PC-3 (cell line): Measurements from ENCODE around the gene TMCC3. TPM values are rescaled to one million over a fixed set of nuclear protein-coding genes. Genes with fewer than 3 reads are reported as not detected.

Source experiments
- ATAC-seq: fragments of 200-7000 bp; cut with Tn5 transposase; 2 replicates; pipeline ENCODE4 v1.9.1; 2020; ENCODE audit warnings: mild to moderate bottlenecking, moderate library complexity
- BruUV-seq: library from RNA; stranded (reverse); fragments of 400-500 nt; replicated peaks from 2 replicates; lab custom pipeline; 2021; lab: Mats Ljungman, UMichigan
- CTCF ChIA-PET: fragments of 300-600 bp; sonication (Branson Sonifier 250); formaldehyde crosslinking; loops from one replicate; lab custom pipeline; 2022; ENCODE audit warnings: antibody characterized with exemption; lab: Charles Lee
- POLR2A ChIA-PET: fragments of 300-600 bp; sonication (Branson Sonifier 250); formaldehyde crosslinking; loops from one replicate; lab custom pipeline; 2022; ENCODE audit warnings: antibody characterized with exemption; ENCODE audit not compliant: unreplicated experiment; lab: Charles Lee
- DNase-seq: peaks from one replicate; pipeline ENCODE4 v3.0.0-alpha.2; 2015
- H2AFZ ChIP-seq: fragments of 300-600 bp; sonication (generic); 2 replicates; pipeline ENCODE4 v1.6.0; 2016; ENCODE audit warnings: antibody characterized with exemption, low read length
- H3F3A ChIP-seq: fragments of 300-600 bp; sonication (generic); one replicate; pipeline ENCODE4 v1.6.0; 2017; ENCODE audit warnings: antibody characterized with exemption, low read length, control low read depth, mild to moderate bottlenecking; ENCODE audit not compliant: unreplicated experiment
- H3K27ac ChIP-seq: fragments of 300-600 bp; sonication (generic); 2 replicates; pipeline ENCODE4 v1.5.1; 2016; ENCODE audit warnings: mild to moderate bottlenecking, low read length
- H3K27me3 ChIP-seq: fragments of 300-600 bp; sonication (generic); 2 replicates; pipeline ENCODE4 v1.6.1; 2016; ENCODE audit warnings: low read length, mixed read lengths
- H3K36me3 ChIP-seq: fragments of 300-600 bp; sonication (generic); 2 replicates; pipeline ENCODE4 v1.6.1; 2016; ENCODE audit warnings: low read depth, mixed run types, low read length, mixed read lengths
- H3K4me1 ChIP-seq: fragments of 300-600 bp; sonication (generic); 2 replicates; pipeline ENCODE4 v1.5.1; 2016; ENCODE audit warnings: low read length; ENCODE audit not compliant: insufficient read depth
- H3K4me2 ChIP-seq: fragments of 300-600 bp; sonication (generic); 2 replicates; pipeline ENCODE4 v1.6.0; 2016; ENCODE audit warnings: low read length
- H3K4me3 ChIP-seq: fragments of 300-600 bp; sonication (generic); 2 replicates; pipeline ENCODE4 v1.5.1; 2016; ENCODE audit warnings: mild to moderate bottlenecking, low read length, mixed read lengths
- H3K79me2 ChIP-seq: fragments of 300-600 bp; sonication (generic); 2 replicates; pipeline ENCODE4 v1.6.1; 2017; ENCODE audit warnings: low read length, mixed read lengths
- H3K9ac ChIP-seq: fragments of 300-600 bp; sonication (generic); 2 replicates; pipeline ENCODE4 v1.6.0; 2016; ENCODE audit warnings: mild to moderate bottlenecking, low read length
- H3K9me2 ChIP-seq: fragments of 300-600 bp; sonication (generic); replicated peaks from 2 replicates; pipeline ENCODE4 v1.6.1; 2016; ENCODE audit warnings: mixed run types, low read length, mixed read lengths
- H3K9me3 ChIP-seq: fragments of 300-600 bp; sonication (generic); 2 replicates; pipeline ENCODE4 v1.6.1; 2016; ENCODE audit warnings: low read length, mixed read lengths
- H4K20me1 ChIP-seq: fragments of 300-600 bp; sonication (generic); 2 replicates; pipeline ENCODE4 v1.6.1; 2016; ENCODE audit warnings: low read length, mixed read lengths
- EZH2 ChIP-seq: fragments of 300-600 bp; sonication (generic); IDR thresholded peaks from one replicate; pipeline ENCODE4 v1.6.1; 2017; ENCODE audit warnings: antibody characterized with exemption, mild to moderate bottlenecking, low read length; ENCODE audit not compliant: unreplicated experiment
- EZH2phosphoT487 ChIP-seq: fragments of 300-600 bp; sonication (generic); IDR thresholded peaks from 2 replicates; pipeline ENCODE4 v1.6.1; 2018; ENCODE audit warnings: mild to moderate bottlenecking, antibody characterized with exemption, low read length, borderline replicate concordance
- intact Hi-C: fragments of 100-400 bp; cut with micrococcal nuclease; formaldehyde crosslinking; loops from 2 replicates; pipeline ENCODE4 v1.9.0; 2023
- total RNA-seq: library from RNA; depleted of rRNA; stranded (reverse); fragments of >200 nt; gene quantifications from 2 replicates; pipeline ENCODE4 v1.2.3, GENCODE V29; 2014
- TF ChIP-seq, protein P1 (sequence below): fragments of 300-600 bp; sonication (generic); conservative IDR thresholded peaks from 2 replicates; pipeline ENCODE4 v1.5.1; 2017; ENCODE audit warnings: antibody characterized with exemption, low read depth, mild to moderate bottlenecking, low read length

Gene TMCC3
- total RNA-seq, 1 experiment from 2014 or later = 6.5 TPM

DNA sequence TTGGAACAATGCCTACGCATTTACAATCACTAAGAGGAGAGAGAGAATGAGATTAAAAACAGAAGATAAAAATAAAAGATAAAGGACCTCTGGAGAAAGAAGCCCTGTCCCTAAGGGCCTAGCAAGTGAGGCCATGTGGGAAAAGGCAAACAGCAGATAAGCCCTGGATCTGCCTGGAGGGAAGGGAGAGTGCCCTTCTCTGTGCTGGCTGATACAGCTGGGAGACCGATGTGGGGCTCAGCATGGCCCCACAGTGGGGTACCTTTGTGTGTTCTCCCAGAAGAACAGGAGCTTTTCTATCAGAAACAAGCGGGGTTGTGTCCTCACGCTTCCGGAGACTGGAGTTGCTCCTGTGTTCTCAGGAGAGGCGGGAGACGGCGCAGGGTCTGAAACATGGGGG, 59.9 kb downstream of the TMCC3 start:
- no TSS peak for BruUV-seq
- ChIA-PET POLR2A (no interaction called here), CTCF (no interaction called here)
- H4K20me1 ChIP-seq = no peaks in the 10 kb centered on the region
- peaks cover 64% of the 10 kb centered on the region for H3K4me1 ChIP-seq
- no peak overlapping the region for H3K27ac ChIP-seq
- intact Hi-C loops = loop anchor here (10.0 kb wide), 1 partner anchor 136 kb away; the partner anchor contains the start of gene CEP83
- no peaks in the 10 kb centered on the region for H3K36me3 ChIP-seq
- H2AFZ ChIP-seq = no peak overlapping the region
- H3K9ac ChIP-seq = no peak overlapping the region
- peaks cover 4% of the 10 kb centered on the region for H3F3A ChIP-seq
- H3K9me3 ChIP-seq = no peaks in the 10 kb centered on the region
- no peaks in the 10 kb centered on the region for H3K9me2 ChIP-seq
- TF ChIP-seq, protein P1, sequence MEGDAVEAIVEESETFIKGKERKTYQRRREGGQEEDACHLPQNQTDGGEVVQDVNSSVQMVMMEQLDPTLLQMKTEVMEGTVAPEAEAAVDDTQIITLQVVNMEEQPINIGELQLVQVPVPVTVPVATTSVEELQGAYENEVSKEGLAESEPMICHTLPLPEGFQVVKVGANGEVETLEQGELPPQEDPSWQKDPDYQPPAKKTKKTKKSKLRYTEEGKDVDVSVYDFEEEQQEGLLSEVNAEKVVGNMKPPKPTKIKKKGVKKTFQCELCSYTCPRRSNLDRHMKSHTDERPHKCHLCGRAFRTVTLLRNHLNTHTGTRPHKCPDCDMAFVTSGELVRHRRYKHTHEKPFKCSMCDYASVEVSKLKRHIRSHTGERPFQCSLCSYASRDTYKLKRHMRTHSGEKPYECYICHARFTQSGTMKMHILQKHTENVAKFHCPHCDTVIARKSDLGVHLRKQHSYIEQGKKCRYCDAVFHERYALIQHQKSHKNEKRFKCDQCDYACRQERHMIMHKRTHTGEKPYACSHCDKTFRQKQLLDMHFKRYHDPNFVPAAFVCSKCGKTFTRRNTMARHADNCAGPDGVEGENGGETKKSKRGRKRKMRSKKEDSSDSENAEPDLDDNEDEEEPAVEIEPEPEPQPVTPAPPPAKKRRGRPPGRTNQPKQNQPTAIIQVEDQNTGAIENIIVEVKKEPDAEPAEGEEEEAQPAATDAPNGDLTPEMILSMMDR = no peak
- TF ChIP-seq EZH2phosphoT487 (no peak), EZH2 (no peak)
- no peaks in the 10 kb centered on the region for H3K27me3 ChIP-seq
- no peak overlapping the region for H3K4me3 ChIP-seq
- ATAC-seq = no peak
- H3K79me2 ChIP-seq = no peaks in the 10 kb centered on the region
- H3K4me2 ChIP-seq = no peak overlapping the region
- no peak for DNase-seq

DNA sequence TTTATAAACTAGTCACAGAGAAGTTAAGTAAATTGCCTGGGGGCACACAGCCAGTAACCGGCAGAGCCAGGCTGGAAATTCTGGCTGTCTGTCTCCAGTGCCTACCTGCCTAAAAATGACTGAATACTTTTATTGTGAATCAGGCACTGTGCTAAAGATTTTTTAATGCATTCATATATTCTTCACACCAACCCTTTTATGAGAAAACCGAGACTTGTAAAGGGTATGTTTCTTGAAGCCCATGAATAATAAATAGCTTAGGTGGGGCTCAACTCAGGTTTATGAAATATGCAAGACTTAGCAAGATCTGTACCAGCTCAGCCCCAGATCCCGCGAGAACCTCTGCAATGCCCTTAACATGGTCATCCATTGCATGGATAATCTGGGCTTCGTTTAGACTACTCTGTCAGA, 60.8 kb downstream of the TMCC3 start:
- Histone ChIP-seq H3K27me3 (no peaks in the 10 kb centered on the region), H3K9ac (no peak overlapping the region), H3K9me2 (no peaks in the 10 kb centered on the region), H2AFZ (no peak overlapping the region), H3F3A (peaks cover 1% of the 10 kb centered on the region), H3K27ac (no peak overlapping the region), H3K4me2 (peak overlapping the region; percentile 20), H3K79me2 (no peaks in the 10 kb centered on the region), H3K9me3 (no peaks in the 10 kb centered on the region), H3K4me3 (no peak overlapping the region), H3K4me1 (peaks cover 56% of the 10 kb centered on the region), H4K20me1 (no peaks in the 10 kb centered on the region), H3K36me3 (no peaks in the 10 kb centered on the region)
- intact Hi-C loops = loop anchor here (10.0 kb wide), 1 partner anchor 135 kb away; the partner anchor contains the start of gene CEP83
- POLR2A ChIA-PET = no interaction called here
- CTCF ChIA-PET = interaction anchor here (0.6 kb wide), 1 partner anchor 332 kb away, joined by 3 read pairs; no protein-coding TSS in a partner anchor
- BruUV-seq = no TSS peak
- TF ChIP-seq EZH2 (no peak), EZH2phosphoT487 (no peak)
- TF ChIP-seq, protein P1 = no peak
- ATAC-seq (peak; percentile 7; the same call in 1 of the 2 replicates), DNase-seq (peak; percentile 67)

DNA sequence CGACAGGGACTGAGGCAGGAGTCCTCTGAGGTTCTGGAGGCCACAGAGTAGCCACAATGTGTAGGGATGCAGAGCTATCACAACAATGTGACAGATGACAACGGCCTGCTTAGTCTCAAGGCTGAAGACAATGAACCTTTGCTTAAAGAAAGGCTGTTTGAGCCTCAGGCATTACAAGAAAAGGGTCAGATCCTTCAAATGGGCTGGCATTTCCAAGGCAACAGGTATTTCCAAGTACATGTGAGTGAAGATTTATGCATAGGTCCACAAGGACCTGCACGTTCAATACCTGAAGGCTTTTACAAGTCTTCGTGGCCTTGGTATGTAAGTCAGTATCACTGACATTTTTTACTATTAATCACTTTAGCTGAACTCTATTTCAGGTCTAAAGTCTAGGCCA, 62.0 kb downstream of the TMCC3 start:
- ChIA-PET CTCF (no interaction called here), POLR2A (no interaction called here)
- BruUV-seq = no TSS peak

More for the DNA sequence above, 62.0 kb downstream of the TMCC3 start:
- Histone ChIP-seq H3K36me3 (no peaks in the 10 kb centered on the region), H4K20me1 (no peaks in the 10 kb centered on the region), H3K4me1 (peaks cover 44% of the 10 kb centered on the region), H3K4me2 (no peak overlapping the region), H3K27me3 (no peaks in the 10 kb centered on the region), H2AFZ (no peak overlapping the region), H3K27ac (no peak overlapping the region), H3K9ac (no peak overlapping the region), H3K9me2 (no peaks in the 10 kb centered on the region), H3K9me3 (no peaks in the 10 kb centered on the region), H3F3A (no peaks in the 10 kb centered on the region), H3K4me3 (no peak overlapping the region), H3K79me2 (no peaks in the 10 kb centered on the region)
- no peak for ATAC-seq
- TF ChIP-seq, protein P1 = no peak
- TF ChIP-seq EZH2phosphoT487 (no peak), EZH2 (no peak)
- DNase-seq = no peak
- intact Hi-C loops = no loop called here
